Activated CD8-positive, alpha-beta T cell treated with anti-CD3 and anti-CD28 coated beads, Interleukin-2, amount 10 ng/mL, durations not matched to agents 7 days and 5 days (primary cell): ENCODE measurements around the gene QRICH2. TPM values are rescaled to one million over a fixed set of nuclear protein-coding genes. Genes with fewer than 3 reads are reported as not detected.
"Not testable (repeated sequence)": the region's sequence is repeated elsewhere in the genome, so short reads cannot be mapped to it uniquely, and the experiment has no call there.

Experiments
- ATAC-seq: fragments of 150-1000 bp; cut with Tn5 transposase; one replicate; pipeline ENCODE4 v1.10.0; 2021; ENCODE audit warnings: moderate library complexity
- CTCF ChIA-PET: fragments of 350-600 bp; sonication (Branson Sonifier 250); formaldehyde crosslinking; loops from one replicate; lab custom pipeline; 2021; ENCODE audit warnings: antibody characterized with exemption; lab: Charles Lee
- POLR2A ChIA-PET: fragments of 350-600 bp; sonication (Branson Sonifier 250); formaldehyde crosslinking; loops from one replicate; lab custom pipeline; 2021; ENCODE audit warnings: antibody characterized with exemption; lab: Charles Lee
- DNase-seq: peaks from one replicate; pipeline ENCODE4 v3.0.0-alpha.2; 2020
- H3K27ac Mint-ChIP-seq: one replicate; pipeline ENCODE4 v1.8.0; 2021; ENCODE audit warnings: mild to moderate bottlenecking, mixed read lengths
- H3K27me3 Mint-ChIP-seq: one replicate; pipeline ENCODE4 v1.8.0; 2021; ENCODE audit warnings: low read depth, mixed read lengths
- H3K36me3 Mint-ChIP-seq: one replicate; pipeline ENCODE4 v1.8.0; 2021; ENCODE audit warnings: low read depth, mixed read lengths
- H3K4me1 Mint-ChIP-seq: one replicate; pipeline ENCODE4 v1.8.0; 2021; ENCODE audit warnings: low read depth, mixed read lengths
- H3K4me3 Mint-ChIP-seq: one replicate; pipeline ENCODE4 v1.8.0; 2021; ENCODE audit warnings: mild to moderate bottlenecking, mixed read lengths
- H3K9me3 Mint-ChIP-seq: one replicate; pipeline ENCODE4 v1.8.0; 2022; ENCODE audit warnings: mixed read lengths; ENCODE audit not compliant: insufficient read depth
- total RNA-seq, 2 experiments: library from RNA; stranded (reverse); gene quantifications; one replicate each; pipeline ENCODE4 v1.2.3, GENCODE V29; 2021

Gene QRICH2
- total RNA-seq, 2 experiments from 2014 or later: 3.7 to 4.8 TPM

GRCh38 chr17:76318586-76318985 is 10.5 kb upstream of the QRICH2 start:
- Mint-ChIP-seq H3K27ac (no peak overlapping the region), H3K9me3 (no peaks in the 10 kb centered on the region), H3K27me3 (no peaks in the 10 kb centered on the region), H3K4me1 (peaks cover 5% of the 10 kb centered on the region), H3K4me3 (no peak overlapping the region), H3K36me3 (peaks cover 33% of the 10 kb centered on the region)
- ATAC-seq: no peak
- ChIA-PET POLR2A (no interaction called here), CTCF (no interaction called here)
- no peak for DNase-seq

GRCh38 chr17:76317535-76317934 is 9.5 kb upstream of the QRICH2 start:
- Mint-ChIP-seq H3K27me3 (no peaks in the 10 kb centered on the region), H3K27ac (no peak overlapping the region), H3K9me3 (no peaks in the 10 kb centered on the region), H3K4me1 (peaks cover 5% of the 10 kb centered on the region), H3K36me3 (peaks cover 35% of the 10 kb centered on the region), H3K4me3 (no peak overlapping the region)
- DNase-seq (no peak), ATAC-seq (no peak)
- ChIA-PET CTCF (interaction anchor here (1.0 to 1.6 kb wide), 2 partner anchors 80 to 91 kb away, joined by 3 to 4 read pairs; no protein-coding TSS in a partner anchor), POLR2A (no interaction called here)

GRCh38 chr17:76314392-76315227 is 6.5 kb upstream of the QRICH2 start:
- Mint-ChIP-seq H3K27me3 (no peaks in the 10 kb centered on the region), H3K27ac (no peak overlapping the region), H3K36me3 (peaks cover 38% of the 10 kb centered on the region), H3K4me1 (peaks cover 5% of the 10 kb centered on the region), H3K9me3 (no peaks in the 10 kb centered on the region), H3K4me3 (no peak overlapping the region)
- POLR2A ChIA-PET: no interaction called here
- ATAC-seq (no peak), DNase-seq (no peak)
- CTCF ChIA-PET: interaction anchor here (1.3 to 1.7 kb wide), 2 partner anchors 10 to 84 kb away, joined by 5 to 6 read pairs; no protein-coding TSS in a partner anchor

GRCh38 chr17:76312735-76313134 is 4.7 kb upstream of the QRICH2 start:
- Mint-ChIP-seq H3K27ac (no peak overlapping the region), H3K27me3 (no peaks in the 10 kb centered on the region), H3K4me1 (peaks cover 5% of the 10 kb centered on the region), H3K36me3 (peaks cover 35% of the 10 kb centered on the region), H3K4me3 (no peak overlapping the region), H3K9me3 (no peaks in the 10 kb centered on the region)
- DNase-seq: no peak
- ChIA-PET CTCF (no interaction called here), POLR2A (no interaction called here)
- ATAC-seq: no peak

- H3K4me1 Mint-ChIP-seq: no peaks in the 10 kb centered on the region
- DNase-seq (no peak), ATAC-seq (no peak)
- no peaks in the 10 kb centered on the region for H3K9me3 Mint-ChIP-seq
- H3K36me3 Mint-ChIP-seq: peaks cover 23% of the 10 kb centered on the region
- ChIA-PET POLR2A (no interaction called here), CTCF (interaction anchor here (1.0 to 4.2 kb wide), 4 partner anchors 10 to 296 kb away, joined by 3 to 24 read pairs (median 4); no protein-coding TSS in a partner anchor)
- H3K27me3 Mint-ChIP-seq: no peaks in the 10 kb centered on the region
- no peak overlapping the region for H3K4me3 Mint-ChIP-seq
- no peak overlapping the region for H3K27ac Mint-ChIP-seq
Measured at GRCh38 chr17:76309461-76309860, 1.4 kb upstream of the QRICH2 start.

- CTCF ChIA-PET: interaction anchor here (1.0 kb wide), 1 partner anchor 90 kb away, joined by 3 read pairs; no protein-coding TSS in a partner anchor
Measured at GRCh38 chr17:76307299-76307965, 644 bp downstream of the QRICH2 start.

GRCh38 chr17:76305135-76305454 is 3.0 kb downstream of the QRICH2 start:
- H3K36me3 Mint-ChIP-seq, H3K27me3 Mint-ChIP-seq, ATAC-seq, H3K4me1 Mint-ChIP-seq, H3K4me3 Mint-ChIP-seq, POLR2A ChIA-PET, DNase-seq, H3K27ac Mint-ChIP-seq, H3K9me3 Mint-ChIP-seq: not testable (repeated sequence)
- CTCF ChIA-PET: interaction anchor here (1.8 to 8.3 kb wide), 5 partner anchors 11 to 291 kb away, joined by 5 to 142 read pairs (median 6); partner anchors contain the start of gene SPHK1

More at GRCh38 chr17:76307299-76307965, 644 bp downstream of the QRICH2 start:
- ATAC-seq (no peak), DNase-seq (no peak)
- H3K27ac Mint-ChIP-seq: no peak overlapping the region
- H3K4me3 Mint-ChIP-seq: no peak overlapping the region
- H3K27me3 Mint-ChIP-seq: no peaks in the 10 kb centered on the region
- peaks cover 15% of the 10 kb centered on the region for H3K36me3 Mint-ChIP-seq
- POLR2A ChIA-PET: no interaction called here
- peaks cover 5% of the 10 kb centered on the region for H3K4me1 Mint-ChIP-seq
- H3K9me3 Mint-ChIP-seq: no peaks in the 10 kb centered on the region

- Mint-ChIP-seq H3K4me1 (peaks cover 5% of the 10 kb centered on the region), H3K27me3 (no peaks in the 10 kb centered on the region), H3K9me3 (no peaks in the 10 kb centered on the region), H3K27ac (peak overlapping the region; percentile 62), H3K36me3 (peaks cover 2% of the 10 kb centered on the region), H3K4me3 (no peak overlapping the region)
- no peak for DNase-seq
- ATAC-seq: no peak
- ChIA-PET CTCF (interaction anchor here (0.6 to 8.3 kb wide), 16 partner anchors 11 to 304 kb away, joined by 3 to 142 read pairs (median 4); partner anchors contain the start of genes PRPSAP1 and SPHK1), POLR2A (interaction anchor here (1.2 kb wide), 1 partner anchor 94 kb away, joined by 4 read pairs; no protein-coding TSS in a partner anchor)
Measured at GRCh38 chr17:76304226-76305134, 3.6 kb downstream of the QRICH2 start.

- Mint-ChIP-seq H3K9me3 (no peaks in the 10 kb centered on the region), H3K27ac (no peak overlapping the region), H3K4me1 (peaks cover 4% of the 10 kb centered on the region), H3K4me3 (no peak overlapping the region), H3K36me3 (no peaks in the 10 kb centered on the region), H3K27me3 (no peaks in the 10 kb centered on the region)
- ATAC-seq (no peak), DNase-seq (no peak)
- POLR2A ChIA-PET: no interaction called here
- CTCF ChIA-PET: interaction anchor here (1.3 to 3.4 kb wide), 4 partner anchors 11 to 283 kb away, joined by 3 to 28 read pairs (median 4); no protein-coding TSS in a partner anchor
Measured at GRCh38 chr17:76297436-76297835, 10.6 kb downstream of the QRICH2 start.

GRCh38 chr17:76296889-76297288 is 11.2 kb downstream of the QRICH2 start:
- Mint-ChIP-seq H3K27me3 (no peaks in the 10 kb centered on the region), H3K27ac (no peak overlapping the region), H3K4me3 (no peak overlapping the region), H3K9me3 (no peaks in the 10 kb centered on the region), H3K4me1 (peaks cover 4% of the 10 kb centered on the region), H3K36me3 (no peaks in the 10 kb centered on the region)
- POLR2A ChIA-PET: no interaction called here
- DNase-seq (no peak), ATAC-seq (no peak)
- CTCF ChIA-PET: interaction anchor here (1.3 to 1.6 kb wide), 3 partner anchors 10 to 226 kb away, joined by 3 to 4 read pairs (median 3); no protein-coding TSS in a partner anchor

- H3K9me3 Mint-ChIP-seq: no peaks in the 10 kb centered on the region
- H3K27me3 Mint-ChIP-seq: no peaks in the 10 kb centered on the region
- H3K36me3 Mint-ChIP-seq: no peaks in the 10 kb centered on the region
- DNase-seq: no peak
- H3K4me1 Mint-ChIP-seq: peaks cover 4% of the 10 kb centered on the region
- H3K27ac Mint-ChIP-seq: no peak overlapping the region
- CTCF ChIA-PET: interaction anchor here (1.0 to 1.6 kb wide), 3 partner anchors 17 to 225 kb away, joined by 3 to 6 read pairs (median 4); no protein-coding TSS in a partner anchor
- ATAC-seq: no peak
- POLR2A ChIA-PET: no interaction called here
- no peak overlapping the region for H3K4me3 Mint-ChIP-seq
Measured at GRCh38 chr17:76296186-76296585, 11.9 kb downstream of the QRICH2 start.
